Measurements from ENCODE around the gene GNG7. TPM values are rescaled to one million over a fixed set of nuclear protein-coding genes. Genes with fewer than 3 reads are reported as not detected.

Gene GNG7
- total RNA-seq, 1 donor = 0.72 TPM

DNA sequence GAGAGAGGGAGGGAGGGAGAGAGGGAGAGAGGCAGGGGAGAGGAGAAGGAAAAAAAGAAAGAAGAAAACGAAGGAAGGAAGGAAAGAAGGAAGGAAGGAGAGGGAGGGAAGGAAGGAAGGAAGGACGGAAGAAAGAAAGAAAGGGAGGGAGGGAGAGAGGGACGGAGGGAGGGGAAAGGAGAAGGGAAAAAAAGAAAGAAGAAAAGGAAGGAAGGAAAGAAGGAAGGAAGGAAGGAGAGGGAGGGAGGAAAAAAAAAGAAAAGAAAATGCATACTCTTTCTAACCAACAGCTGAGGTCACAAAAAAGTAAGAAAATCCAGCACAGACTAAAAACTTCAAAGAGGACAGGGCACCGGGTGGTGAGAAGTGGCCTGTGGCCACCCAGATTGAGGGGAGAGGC is 109.7 kb downstream of the GNG7 start:
- no peak for DNase-seq (ENCODE audit: insufficient read length, low spot score, missing footprints)
- Histone ChIP-seq H4K20me1 (ENCODE audit: insufficient read depth, low read length) (no peaks in the 10 kb centered on the region), H3K27ac (ENCODE audit: low read depth, low read length) (no peak overlapping the region), H3K4me2 (ENCODE audit: insufficient read depth, low read length) (no peak overlapping the region), H3K4me1 (ENCODE audit: insufficient read depth, low read length) (peaks cover 9% of the 10 kb centered on the region), H2AFZ (ENCODE audit: low read length) (no peak overlapping the region), H3K36me3 (ENCODE audit: insufficient read depth, low read length) (no peaks in the 10 kb centered on the region), H3K4me3 (ENCODE audit: insufficient read depth, low read length) (no peak overlapping the region), H3K9me3 (ENCODE audit: low read depth, low read length) (no peaks in the 10 kb centered on the region), H3K27me3 (ENCODE audit: insufficient read depth, low read length) (peaks cover 15% of the 10 kb centered on the region), H3K79me2 (ENCODE audit: insufficient read depth, low read length) (no peaks in the 10 kb centered on the region)
- TF ChIP-seq CTCF (IDR thresholded peaks at IDR 0.05; ENCODE audit: extremely low read depth, low read depth, low read length) = no peak

DNA sequence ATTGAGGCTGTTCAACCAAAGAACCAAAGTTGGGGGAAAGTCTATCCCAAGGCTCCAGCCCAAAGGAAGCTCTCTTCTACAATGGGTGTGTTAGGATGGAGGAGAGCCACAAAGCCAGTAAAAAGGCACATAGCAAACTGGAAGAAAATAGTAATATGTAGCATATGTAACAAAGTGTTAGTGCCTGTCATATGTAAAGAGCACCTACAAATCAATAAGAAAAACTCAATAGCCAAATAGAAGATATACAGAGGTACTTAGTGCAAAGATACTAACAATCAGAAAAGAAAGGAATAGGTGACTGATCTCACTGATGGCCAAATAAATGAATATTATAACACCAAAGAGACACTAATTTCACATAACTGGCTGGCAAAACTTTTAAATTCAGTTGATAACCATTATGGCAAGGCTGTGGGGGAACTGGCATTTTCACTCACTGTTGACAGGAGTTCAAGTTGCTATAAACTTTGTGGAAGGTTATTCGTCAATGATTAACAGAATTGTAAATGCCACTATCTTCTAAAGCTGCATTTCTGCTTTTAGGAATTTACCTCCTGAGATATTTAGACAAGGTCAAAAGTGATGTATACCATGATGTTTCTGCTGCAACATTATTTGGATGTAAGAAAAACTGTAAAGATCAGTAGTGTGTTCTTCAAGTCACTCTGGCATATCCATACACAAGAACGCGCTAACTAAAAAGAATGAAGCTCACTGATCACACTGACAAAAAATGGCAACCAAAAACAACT is 110.8 kb downstream of the GNG7 start:
- Histone ChIP-seq H3K4me3 (ENCODE audit: insufficient read depth, low read length) (no peak overlapping the region), H3K4me2 (ENCODE audit: insufficient read depth, low read length) (no peak overlapping the region), H2AFZ (ENCODE audit: low read length) (no peak overlapping the region), H3K36me3 (ENCODE audit: insufficient read depth, low read length) (no peaks in the 10 kb centered on the region), H3K27ac (ENCODE audit: low read depth, low read length) (no peak overlapping the region), H4K20me1 (ENCODE audit: insufficient read depth, low read length) (no peaks in the 10 kb centered on the region), H3K27me3 (ENCODE audit: insufficient read depth, low read length) (peaks cover 15% of the 10 kb centered on the region), H3K9me3 (ENCODE audit: low read depth, low read length) (no peaks in the 10 kb centered on the region), H3K4me1 (ENCODE audit: insufficient read depth, low read length) (peaks cover 12% of the 10 kb centered on the region), H3K79me2 (ENCODE audit: insufficient read depth, low read length) (no peaks in the 10 kb centered on the region)
- no peak for TF ChIP-seq CTCF (IDR thresholded peaks at IDR 0.05; ENCODE audit: extremely low read depth, low read depth, low read length)
- no peak for DNase-seq (ENCODE audit: insufficient read length, low spot score, missing footprints)

DNA sequence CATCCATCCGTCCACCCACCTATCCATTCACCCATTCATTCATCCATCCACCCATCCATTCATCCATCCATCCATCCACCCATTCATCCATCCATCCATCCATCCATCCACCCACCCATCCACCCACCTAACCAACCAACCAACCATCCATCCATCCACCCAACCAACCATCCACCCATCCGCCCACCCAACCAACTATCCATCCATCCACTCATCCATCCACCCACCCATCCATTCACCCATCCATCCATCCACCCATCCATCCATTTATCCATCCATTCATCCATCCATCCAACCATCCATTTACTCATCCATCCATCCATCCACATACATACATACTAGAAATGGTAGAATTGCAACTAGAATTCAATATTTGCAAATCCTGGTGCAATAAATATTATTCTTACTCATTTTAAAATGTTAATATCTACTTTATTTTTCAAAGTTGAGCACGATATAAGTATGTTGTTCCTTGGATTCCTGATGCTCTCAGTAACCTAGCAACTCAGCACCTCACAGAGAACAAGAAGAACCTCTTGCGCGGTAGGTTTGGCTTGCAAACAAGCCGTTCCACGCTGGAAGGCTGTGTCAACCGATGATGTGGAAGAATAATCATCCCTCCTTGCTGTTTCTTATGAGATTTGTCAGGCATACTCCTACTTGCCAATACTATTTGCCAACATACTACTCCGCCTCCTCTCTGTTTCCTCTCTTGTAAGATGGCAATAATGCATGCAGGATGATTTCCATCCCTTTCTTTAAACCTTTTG is 111.7 kb downstream of the GNG7 start:
- no peak overlapping the region for H3K27ac ChIP-seq (ENCODE audit: low read depth, low read length)
- H3K9me3 ChIP-seq (ENCODE audit: low read depth, low read length) = no peaks in the 10 kb centered on the region
- no peak for TF ChIP-seq CTCF (IDR thresholded peaks at IDR 0.05; ENCODE audit: extremely low read depth, low read depth, low read length)
- H3K79me2 ChIP-seq (ENCODE audit: insufficient read depth, low read length) = no peaks in the 10 kb centered on the region
- peaks cover 15% of the 10 kb centered on the region for H3K27me3 ChIP-seq (ENCODE audit: insufficient read depth, low read length)
- no peak overlapping the region for H2AFZ ChIP-seq (ENCODE audit: low read length)
- H3K4me3 ChIP-seq (ENCODE audit: insufficient read depth, low read length) = no peak overlapping the region
- DNase-seq (ENCODE audit: insufficient read length, low spot score, missing footprints) = no peak
- peaks cover 12% of the 10 kb centered on the region for H3K4me1 ChIP-seq (ENCODE audit: insufficient read depth, low read length)
- H3K36me3 ChIP-seq (ENCODE audit: insufficient read depth, low read length) = no peaks in the 10 kb centered on the region
- no peak overlapping the region for H3K4me2 ChIP-seq (ENCODE audit: insufficient read depth, low read length)
- no peaks in the 10 kb centered on the region for H4K20me1 ChIP-seq (ENCODE audit: insufficient read depth, low read length)

DNA sequence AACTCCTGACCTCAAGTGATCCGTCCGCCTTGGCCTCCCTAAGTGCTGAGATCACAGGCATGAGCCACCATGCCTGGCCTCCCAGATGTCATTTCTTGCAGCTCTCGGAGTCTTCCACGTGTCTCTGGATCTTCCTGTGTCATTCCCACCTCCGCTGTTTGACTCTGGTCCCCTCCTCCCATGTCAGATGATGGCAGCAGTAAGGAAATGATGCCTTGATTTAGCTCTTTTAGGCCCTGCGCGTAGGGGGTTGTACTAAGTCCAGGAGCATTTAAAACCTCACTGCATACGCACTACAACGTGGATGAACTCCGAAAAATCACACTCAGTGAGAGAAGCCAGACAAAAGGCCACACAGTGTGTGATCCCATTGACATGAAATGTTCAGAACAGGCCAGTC is 113.1 kb downstream of the GNG7 start:
- DNase-seq (ENCODE audit: insufficient read length, low spot score, missing footprints) = no peak
- H4K20me1 ChIP-seq (ENCODE audit: insufficient read depth, low read length) = no peaks in the 10 kb centered on the region
- H2AFZ ChIP-seq (ENCODE audit: low read length) = no peak overlapping the region
- TF ChIP-seq CTCF (IDR thresholded peaks at IDR 0.05; ENCODE audit: extremely low read depth, low read depth, low read length) = no peak
- H3K27ac ChIP-seq (ENCODE audit: low read depth, low read length) = no peak overlapping the region
- H3K27me3 ChIP-seq (ENCODE audit: insufficient read depth, low read length) = peaks cover 15% of the 10 kb centered on the region
- no peaks in the 10 kb centered on the region for H3K36me3 ChIP-seq (ENCODE audit: insufficient read depth, low read length)
- H3K9me3 ChIP-seq (ENCODE audit: low read depth, low read length) = no peaks in the 10 kb centered on the region
- no peak overlapping the region for H3K4me3 ChIP-seq (ENCODE audit: insufficient read depth, low read length)
- no peaks in the 10 kb centered on the region for H3K79me2 ChIP-seq (ENCODE audit: insufficient read depth, low read length)
- peaks cover 12% of the 10 kb centered on the region for H3K4me1 ChIP-seq (ENCODE audit: insufficient read depth, low read length)
- no peak overlapping the region for H3K4me2 ChIP-seq (ENCODE audit: insufficient read depth, low read length)

Data from osteoblast (primary cell).